ENCODE measurements around the gene ADCY5. TPM values are rescaled to one million over a fixed set of nuclear protein-coding genes. Genes with fewer than 3 reads are reported as not detected.
A peak's percentile ranks its signal among the peaks of the same experiment; 100 is the strongest.

Gene ADCY5
- total RNA-seq, 2 donors from 2014 or later, result not detected

GRCh38 chr3:123447749-123448517 is 957 bp downstream of the ADCY5 start:
- no peak overlapping the region for H3K27ac Mint-ChIP-seq
- no peaks in the 10 kb centered on the region for H3K4me1 Mint-ChIP-seq
- no peaks in the 10 kb centered on the region for H3K36me3 Mint-ChIP-seq (ENCODE audit: low read depth)
- ATAC-seq (replicated peaks), result peak; percentile 46
- no peaks in the 10 kb centered on the region for H3K9me3 Mint-ChIP-seq
- peaks cover 49% of the 10 kb centered on the region for H3K27me3 Mint-ChIP-seq
- H3K4me3 Mint-ChIP-seq, result no peak overlapping the region

GRCh38 chr3:123447416-123447748 is 1.5 kb downstream of the ADCY5 start:
- H3K4me3 Mint-ChIP-seq, result peak overlapping the region; percentile 51
- peaks cover 49% of the 10 kb centered on the region for H3K27me3 Mint-ChIP-seq
- no peak overlapping the region for H3K27ac Mint-ChIP-seq
- no peaks in the 10 kb centered on the region for H3K9me3 Mint-ChIP-seq
- ATAC-seq (replicated peaks), result no peak
- no peaks in the 10 kb centered on the region for H3K4me1 Mint-ChIP-seq
- H3K36me3 Mint-ChIP-seq (ENCODE audit: low read depth), result no peaks in the 10 kb centered on the region

GRCh38 chr3:123446610-123447109 is 2.2 kb downstream of the ADCY5 start:
- H3K27me3 Mint-ChIP-seq, result peaks cover 49% of the 10 kb centered on the region
- H3K4me1 Mint-ChIP-seq, result no peaks in the 10 kb centered on the region
- ATAC-seq (replicated peaks), result no peak
- H3K9me3 Mint-ChIP-seq, result no peaks in the 10 kb centered on the region
- peak overlapping the region; percentile 51 for H3K4me3 Mint-ChIP-seq
- no peak overlapping the region for H3K27ac Mint-ChIP-seq
- H3K36me3 Mint-ChIP-seq (ENCODE audit: low read depth), result no peaks in the 10 kb centered on the region

GRCh38 chr3:123446210-123446609 is 2.7 kb downstream of the ADCY5 start:
- Mint-ChIP-seq H3K27me3 (peaks cover 46% of the 10 kb centered on the region), H3K4me3 (no peak overlapping the region), H3K4me1 (no peaks in the 10 kb centered on the region), H3K27ac (no peak overlapping the region), H3K36me3 (ENCODE audit: low read depth) (no peaks in the 10 kb centered on the region), H3K9me3 (no peaks in the 10 kb centered on the region)
- no peak for ATAC-seq (replicated peaks)

GRCh38 chr3:123445702-123446101 is 3.2 kb downstream of the ADCY5 start:
- Mint-ChIP-seq H3K4me3 (no peak overlapping the region), H3K27me3 (peaks cover 43% of the 10 kb centered on the region), H3K36me3 (ENCODE audit: low read depth) (no peaks in the 10 kb centered on the region), H3K4me1 (no peaks in the 10 kb centered on the region), H3K9me3 (no peaks in the 10 kb centered on the region), H3K27ac (no peak overlapping the region)
- no peak for ATAC-seq (replicated peaks)

- no peaks in the 10 kb centered on the region for H3K9me3 Mint-ChIP-seq
- peaks cover 42% of the 10 kb centered on the region for H3K27me3 Mint-ChIP-seq
- ATAC-seq (replicated peaks), result no peak
- H3K27ac Mint-ChIP-seq, result no peak overlapping the region
- H3K4me1 Mint-ChIP-seq, result no peaks in the 10 kb centered on the region
- H3K36me3 Mint-ChIP-seq (ENCODE audit: low read depth), result no peaks in the 10 kb centered on the region
- no peak overlapping the region for H3K4me3 Mint-ChIP-seq
These were observed 4.1 kb downstream of the ADCY5 start for GRCh38 chr3:123444744-123445143.

GRCh38 chr3:123444023-123444422 is 4.9 kb downstream of the ADCY5 start:
- no peak for ATAC-seq (replicated peaks)
- Mint-ChIP-seq H3K36me3 (ENCODE audit: low read depth) (no peaks in the 10 kb centered on the region), H3K9me3 (no peaks in the 10 kb centered on the region), H3K27me3 (peaks cover 45% of the 10 kb centered on the region), H3K4me3 (no peak overlapping the region), H3K4me1 (no peaks in the 10 kb centered on the region), H3K27ac (no peak overlapping the region)

- Mint-ChIP-seq H3K36me3 (ENCODE audit: low read depth) (no peaks in the 10 kb centered on the region), H3K27me3 (peaks cover 45% of the 10 kb centered on the region)
These were observed 6.0 kb downstream of the ADCY5 start for GRCh38 chr3:123442908-123443307.

GRCh38 chr3:123442125-123442524 is 6.8 kb downstream of the ADCY5 start:
- Mint-ChIP-seq H3K27me3 (peaks cover 43% of the 10 kb centered on the region), H3K4me3 (no peak overlapping the region), H3K9me3 (no peaks in the 10 kb centered on the region), H3K27ac (no peak overlapping the region), H3K4me1 (no peaks in the 10 kb centered on the region), H3K36me3 (ENCODE audit: low read depth) (no peaks in the 10 kb centered on the region)
- ATAC-seq (replicated peaks), result no peak

More at GRCh38 chr3:123442908-123443307, 6.0 kb downstream of the ADCY5 start:
- no peak overlapping the region for H3K4me3 Mint-ChIP-seq
- H3K4me1 Mint-ChIP-seq, result no peaks in the 10 kb centered on the region
- no peak for ATAC-seq (replicated peaks)
- H3K9me3 Mint-ChIP-seq, result no peaks in the 10 kb centered on the region
- H3K27ac Mint-ChIP-seq, result no peak overlapping the region

GRCh38 chr3:123439806-123440580 is 8.9 kb downstream of the ADCY5 start:
- Mint-ChIP-seq H3K27ac (no peak overlapping the region), H3K4me1 (no peaks in the 10 kb centered on the region)

GRCh38 chr3:123432832-123433523 is 15.9 kb downstream of the ADCY5 start:
- Mint-ChIP-seq H3K9me3 (no peaks in the 10 kb centered on the region), H3K27ac (no peak overlapping the region), H3K4me3 (no peak overlapping the region), H3K27me3 (peaks cover 5% of the 10 kb centered on the region), H3K4me1 (no peaks in the 10 kb centered on the region), H3K36me3 (ENCODE audit: low read depth) (no peaks in the 10 kb centered on the region)
- ATAC-seq (replicated peaks), result no peak

More at GRCh38 chr3:123439806-123440580, 8.9 kb downstream of the ADCY5 start:
- Mint-ChIP-seq H3K4me3 (no peak overlapping the region), H3K36me3 (ENCODE audit: low read depth) (no peaks in the 10 kb centered on the region), H3K9me3 (no peaks in the 10 kb centered on the region), H3K27me3 (peaks cover 28% of the 10 kb centered on the region)
- no peak for ATAC-seq (replicated peaks)

GRCh38 chr3:123431658-123432324 is 17.1 kb downstream of the ADCY5 start:
- Mint-ChIP-seq H3K4me1 (no peaks in the 10 kb centered on the region), H3K27ac (no peak overlapping the region), H3K27me3 (peaks cover 5% of the 10 kb centered on the region), H3K9me3 (no peaks in the 10 kb centered on the region), H3K36me3 (ENCODE audit: low read depth) (no peaks in the 10 kb centered on the region), H3K4me3 (no peak overlapping the region)
- ATAC-seq (replicated peaks), result no peak

GRCh38 chr3:123431007-123431657 is 17.8 kb downstream of the ADCY5 start:
- H3K27me3 Mint-ChIP-seq, result peaks cover 9% of the 10 kb centered on the region
- no peaks in the 10 kb centered on the region for H3K4me1 Mint-ChIP-seq
- H3K9me3 Mint-ChIP-seq, result no peaks in the 10 kb centered on the region
- no peak overlapping the region for H3K4me3 Mint-ChIP-seq
- no peaks in the 10 kb centered on the region for H3K36me3 Mint-ChIP-seq (ENCODE audit: low read depth)
- no peak overlapping the region for H3K27ac Mint-ChIP-seq
- ATAC-seq (replicated peaks), result no peak

GRCh38 chr3:123430266-123430665 is 18.6 kb downstream of the ADCY5 start:
- no peak for ATAC-seq (replicated peaks)
- Mint-ChIP-seq H3K36me3 (ENCODE audit: low read depth) (no peaks in the 10 kb centered on the region), H3K4me1 (no peaks in the 10 kb centered on the region), H3K4me3 (no peak overlapping the region), H3K27me3 (peaks cover 9% of the 10 kb centered on the region), H3K9me3 (no peaks in the 10 kb centered on the region), H3K27ac (no peak overlapping the region)

Data from activated T-helper 17 cell treated with anti-CD3 and anti-CD28 coated beads, Interleukin-2, amount 50 U/mL, for 72 hours (primary cell).